ENCODE results near the gene HNRNPC. TPM values are rescaled to one million over a fixed set of nuclear protein-coding genes. Genes with fewer than 3 reads are reported as not detected.

Gene HNRNPC
- total RNA-seq, 2 experiments from 2014 or later: 1,063 to 1,070 TPM

GRCh38 chr14:21206753-21207684, 62.2 kb downstream of the HNRNPC start:
- Mint-ChIP-seq H3K27ac (peak overlapping the region; percentile 7), H3K4me3 (peak overlapping the region; percentile 4), H3K9me3 (no peaks in the 10 kb centered on the region), H3K4me1 (ENCODE audit: low read depth) (peaks cover 25% of the 10 kb centered on the region), H3K27me3 (no peaks in the 10 kb centered on the region), H3K36me3 (peaks cover 71% of the 10 kb centered on the region)
- no peak for DNase-seq
- CTCF ChIA-PET: interaction anchor here (1.1 kb wide), 1 partner anchor 36 kb away, joined by 4 read pairs; no protein-coding TSS in a partner anchor
- POLR2A ChIA-PET: no interaction called here
- intact Hi-C loops (cut with micrococcal nuclease): no loop called here

DNA sequence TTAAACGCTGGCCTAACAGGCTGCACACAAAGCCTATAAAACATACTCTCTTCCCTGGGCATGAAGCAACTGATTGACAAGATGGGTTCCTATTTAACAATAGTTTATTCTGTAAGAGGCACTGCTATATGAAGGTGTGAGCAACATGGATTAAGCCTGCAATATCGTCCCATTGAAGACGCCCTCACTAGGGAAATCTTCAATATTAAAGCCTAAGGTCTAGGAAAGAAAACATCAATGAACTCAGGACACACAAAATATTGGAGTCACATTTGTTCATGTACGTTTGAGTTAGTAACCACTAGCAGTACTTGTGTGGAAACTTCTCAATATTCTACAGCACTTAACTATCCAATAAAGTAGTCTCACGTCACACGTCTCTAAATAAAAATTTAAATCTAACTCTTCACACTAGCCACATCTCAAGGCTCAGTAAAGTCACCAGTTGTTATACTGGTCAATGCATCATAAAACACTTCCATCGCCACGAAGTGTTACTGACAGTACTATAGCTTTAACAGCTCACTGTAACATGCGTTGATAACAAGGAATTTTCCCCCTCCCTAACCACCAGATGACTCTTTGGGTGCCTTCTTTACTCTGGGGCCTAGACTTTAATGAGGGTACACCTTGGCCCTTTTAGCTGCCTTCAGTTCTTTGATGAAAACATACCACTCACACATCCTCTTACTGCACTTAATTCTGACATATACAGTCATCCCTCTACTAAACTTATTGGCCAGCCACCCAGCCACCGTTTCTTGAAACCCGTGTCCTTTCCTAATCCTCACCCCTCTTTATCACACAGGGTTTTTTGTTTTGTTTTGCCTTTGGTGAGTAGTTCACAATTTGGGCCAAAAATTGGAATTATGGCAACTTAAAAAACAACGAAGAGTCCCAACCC, 63.3 kb downstream of the HNRNPC start:
- H3K4me3 Mint-ChIP-seq: no peak overlapping the region
- ChIA-PET CTCF (no interaction called here), POLR2A (interaction anchor here (1.3 kb wide), 1 partner anchor 9 kb away, joined by 3 read pairs; no protein-coding TSS in a partner anchor)
- peaks cover 19% of the 10 kb centered on the region for H3K4me1 Mint-ChIP-seq (ENCODE audit: low read depth)
- DNase-seq: no peak
- H3K27ac Mint-ChIP-seq: peak overlapping the region; percentile 23
- no peaks in the 10 kb centered on the region for H3K27me3 Mint-ChIP-seq
- H3K36me3 Mint-ChIP-seq: peaks cover 60% of the 10 kb centered on the region
- H3K9me3 Mint-ChIP-seq: no peaks in the 10 kb centered on the region
- intact Hi-C loops (cut with micrococcal nuclease): no loop called here

GRCh38 chr14:21205026-21205677, 64.1 kb downstream of the HNRNPC start:
- ChIA-PET POLR2A (interaction anchor here (1.3 kb wide), 1 partner anchor 9 kb away, joined by 3 read pairs; no protein-coding TSS in a partner anchor), CTCF (no interaction called here)
- H3K9me3 Mint-ChIP-seq: no peaks in the 10 kb centered on the region
- intact Hi-C loops (cut with micrococcal nuclease): no loop called here
- peak overlapping the region; percentile 42 for H3K27ac Mint-ChIP-seq
- no peak for DNase-seq
- H3K4me3 Mint-ChIP-seq: no peak overlapping the region
- H3K36me3 Mint-ChIP-seq: peaks cover 56% of the 10 kb centered on the region
- H3K27me3 Mint-ChIP-seq: no peaks in the 10 kb centered on the region
- peaks cover 18% of the 10 kb centered on the region for H3K4me1 Mint-ChIP-seq (ENCODE audit: low read depth)

DNA sequence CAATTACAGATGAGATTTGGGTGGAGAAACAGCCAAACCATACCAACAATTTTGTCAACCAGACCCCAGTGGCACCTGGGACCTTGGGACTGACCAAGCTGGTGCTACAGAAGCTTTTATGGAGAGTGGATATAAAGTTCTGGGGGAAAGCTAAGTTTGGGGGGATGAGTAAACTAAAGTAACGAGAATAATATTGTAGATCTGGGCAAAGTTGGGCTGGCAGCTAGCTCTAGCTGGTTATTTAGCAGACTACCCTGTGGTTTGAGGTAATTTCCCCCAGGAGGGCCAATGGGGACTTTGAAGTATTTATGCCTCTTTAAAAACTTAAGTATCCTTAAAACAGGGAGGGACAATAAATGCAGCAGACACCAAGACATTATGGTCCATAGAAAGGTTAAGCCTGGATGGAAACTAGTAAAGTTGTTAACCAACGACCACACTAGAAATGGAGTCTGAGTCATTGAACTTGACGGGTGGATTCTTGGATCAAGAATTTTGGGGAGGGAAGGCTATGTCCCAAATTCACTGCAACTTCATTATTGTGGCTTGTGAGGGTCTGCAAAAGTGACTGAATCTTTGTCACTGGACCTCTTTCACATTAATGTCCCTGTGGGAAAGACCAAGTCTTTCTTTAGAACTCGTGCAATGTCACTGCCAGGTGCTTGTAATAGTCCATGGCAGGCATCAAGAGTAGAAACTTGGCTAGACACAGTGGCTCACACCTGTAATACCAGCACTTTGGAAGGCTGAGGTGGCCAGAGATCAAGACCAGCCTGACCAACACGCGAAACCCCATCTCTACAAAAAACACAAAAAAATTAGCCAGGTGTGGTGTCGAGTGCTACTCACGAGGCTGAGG, 64.8 kb downstream of the HNRNPC start:
- intact Hi-C loops (cut with micrococcal nuclease): no loop called here
- Mint-ChIP-seq H3K27ac (no peak overlapping the region), H3K9me3 (no peaks in the 10 kb centered on the region), H3K36me3 (peaks cover 49% of the 10 kb centered on the region), H3K27me3 (no peaks in the 10 kb centered on the region), H3K4me1 (ENCODE audit: low read depth) (peaks cover 20% of the 10 kb centered on the region), H3K4me3 (no peak overlapping the region)
- DNase-seq: no peak
- ChIA-PET POLR2A (interaction anchor here (1.4 kb wide), 1 partner anchor 12 kb away, joined by 3 read pairs; no protein-coding TSS in a partner anchor), CTCF (no interaction called here)

DNA sequence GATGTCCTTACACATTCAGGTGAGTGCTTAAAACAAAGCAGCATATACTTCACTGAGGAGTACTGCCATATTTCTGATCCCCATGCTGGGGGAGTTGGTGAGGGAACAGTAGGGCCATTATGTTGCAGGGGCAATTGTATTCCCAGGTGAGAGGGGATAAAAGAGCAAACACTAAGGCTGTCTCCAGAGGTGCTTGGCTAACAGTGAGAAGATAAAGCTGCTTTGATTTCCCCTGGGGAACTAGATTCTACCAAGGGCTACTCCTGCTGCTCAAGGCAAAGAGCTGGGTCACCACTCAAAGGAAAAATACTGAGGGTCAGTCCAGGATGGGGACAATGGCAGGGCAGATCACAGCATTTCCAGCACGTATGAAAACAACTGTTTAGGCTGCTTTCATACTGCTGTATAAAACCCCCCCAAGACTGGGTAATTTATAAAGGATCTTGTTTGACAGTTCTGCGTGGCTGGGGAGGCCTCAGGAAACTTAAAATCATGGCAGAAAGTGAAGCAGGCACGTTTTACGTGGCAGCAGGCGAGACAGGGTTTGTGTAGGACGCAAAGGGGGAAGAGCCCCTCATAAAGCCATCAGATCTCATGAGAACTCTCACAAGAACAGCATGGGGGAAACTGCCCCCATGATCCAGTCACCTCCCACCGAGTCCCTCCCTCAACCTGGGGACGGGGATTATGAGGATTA, 65.6 kb downstream of the HNRNPC start:
- Mint-ChIP-seq H3K27me3 (no peaks in the 10 kb centered on the region), H3K4me1 (ENCODE audit: low read depth) (peaks cover 20% of the 10 kb centered on the region), H3K36me3 (peaks cover 43% of the 10 kb centered on the region), H3K4me3 (no peak overlapping the region), H3K27ac (peak overlapping the region; percentile 47), H3K9me3 (no peaks in the 10 kb centered on the region)
- POLR2A ChIA-PET: interaction anchor here (1.2 to 1.4 kb wide), 2 partner anchors 11 to 13 kb away, joined by 3 to 4 read pairs; no protein-coding TSS in a partner anchor
- intact Hi-C loops (cut with micrococcal nuclease): loop anchor here (2.0 kb wide), 1 partner anchor 13 kb away; no protein-coding TSS in a partner anchor
- DNase-seq: no peak
- CTCF ChIA-PET: no interaction called here

DNA sequence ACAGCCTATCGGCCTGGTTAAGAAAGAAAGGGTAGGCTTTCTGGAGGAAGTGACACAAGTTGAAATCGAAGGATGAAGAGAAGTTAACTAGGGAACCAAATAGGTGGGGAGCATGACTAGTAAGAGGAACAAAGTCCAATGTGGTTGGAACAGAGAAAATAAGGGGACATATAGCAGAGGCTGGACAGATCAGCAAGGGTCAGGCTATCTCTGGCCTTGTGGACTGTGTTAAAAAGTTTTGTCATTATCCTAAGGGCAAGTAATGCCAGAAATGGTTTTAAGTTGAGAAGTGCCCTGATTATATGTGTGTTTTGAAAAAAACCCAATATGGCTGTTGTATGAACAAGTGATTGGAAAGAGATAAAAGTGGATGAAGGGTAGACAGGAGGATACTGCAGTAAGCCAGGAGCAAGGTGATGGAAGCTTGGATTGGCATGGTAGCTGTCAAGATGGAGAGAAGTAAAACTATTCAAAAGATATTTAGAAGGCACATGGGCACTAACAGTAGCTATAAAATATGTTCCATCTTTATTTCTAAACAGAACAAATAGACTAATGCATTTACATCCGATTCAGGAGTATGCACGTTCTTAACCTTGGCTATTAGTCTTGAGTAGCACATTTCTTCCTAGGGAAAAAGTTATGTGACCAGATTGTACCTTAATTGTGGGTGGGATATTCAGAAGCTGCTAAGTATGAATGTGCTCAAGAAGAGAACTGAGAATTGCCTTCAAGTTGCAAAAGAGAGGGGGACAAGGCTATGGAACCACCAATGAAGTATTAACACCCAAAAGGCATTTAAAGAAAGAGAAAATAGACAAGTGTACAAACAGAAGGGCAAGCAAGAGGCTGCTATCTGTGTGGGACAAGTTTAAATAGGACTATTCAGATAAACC, 66.5 kb downstream of the HNRNPC start:
- Mint-ChIP-seq H3K36me3 (peaks cover 34% of the 10 kb centered on the region), H3K9me3 (no peaks in the 10 kb centered on the region), H3K27ac (peak overlapping the region; percentile 47), H3K4me1 (ENCODE audit: low read depth) (peaks cover 15% of the 10 kb centered on the region), H3K27me3 (no peaks in the 10 kb centered on the region), H3K4me3 (no peak overlapping the region)
- POLR2A ChIA-PET: interaction anchor here (1.2 to 1.4 kb wide), 2 partner anchors 10 to 14 kb away, joined by 3 to 4 read pairs; no protein-coding TSS in a partner anchor
- no peak for DNase-seq
- CTCF ChIA-PET: no interaction called here
- intact Hi-C loops (cut with micrococcal nuclease): loop anchor here (2.0 kb wide), 1 partner anchor 14 kb away; no protein-coding TSS in a partner anchor

GRCh38 chr14:21201732-21202462, 67.3 kb downstream of the HNRNPC start:
- Mint-ChIP-seq H3K9me3 (no peaks in the 10 kb centered on the region), H3K4me3 (no peak overlapping the region), H3K4me1 (ENCODE audit: low read depth) (peaks cover 13% of the 10 kb centered on the region), H3K27me3 (no peaks in the 10 kb centered on the region), H3K36me3 (peaks cover 29% of the 10 kb centered on the region), H3K27ac (peak overlapping the region; percentile 2)
- intact Hi-C loops (cut with micrococcal nuclease): loop anchor here (2.0 kb wide), 1 partner anchor 15 kb away; no protein-coding TSS in a partner anchor
- ChIA-PET CTCF (no interaction called here), POLR2A (no interaction called here)
- no peak for DNase-seq

- CTCF ChIA-PET: no interaction called here
- no peak overlapping the region for H3K27ac Mint-ChIP-seq
Measured at GRCh38 chr14:21200752-21201461, 68.3 kb downstream of the HNRNPC start.

More at GRCh38 chr14:21200752-21201461, 68.3 kb downstream of the HNRNPC start:
- no peak for DNase-seq
- POLR2A ChIA-PET: no interaction called here
- Mint-ChIP-seq H3K4me1 (ENCODE audit: low read depth) (peaks cover 11% of the 10 kb centered on the region), H3K27me3 (no peaks in the 10 kb centered on the region), H3K36me3 (peaks cover 19% of the 10 kb centered on the region), H3K4me3 (no peak overlapping the region), H3K9me3 (no peaks in the 10 kb centered on the region)
- intact Hi-C loops (cut with micrococcal nuclease): no loop called here

All from activated CD4-positive, alpha-beta memory T cell treated with anti-CD3 and anti-CD28 coated beads for 36 hours (primary cell).